GM19035 (cell line): Measurements from ENCODE around the gene SLC6A19.

ENCODE experiments used
- ATAC-seq: cut with Tn5 transposase; IDR thresholded peaks from one replicate; pipeline ENCODE4 v1.9.1; 2021; ENCODE audit not compliant: unreplicated experiment

Gene SLC6A19

DNA sequence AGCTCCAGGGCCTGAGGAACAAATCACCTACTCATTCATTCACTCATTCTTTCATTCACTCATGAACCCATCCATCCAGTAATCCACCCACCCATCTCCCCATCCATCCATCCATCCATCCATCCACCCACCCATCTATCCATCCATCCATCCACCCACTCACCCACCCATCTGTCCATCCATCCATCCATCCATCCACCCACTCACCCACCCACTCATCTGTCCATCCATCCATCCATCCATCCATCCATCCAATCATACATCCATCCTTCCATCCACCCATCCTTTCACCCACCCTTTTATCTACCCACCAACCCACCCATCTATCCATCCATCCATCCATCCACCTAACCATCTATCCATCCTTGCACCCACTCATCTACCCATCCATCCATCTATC, 35.5 kb upstream of the SLC6A19 start:
- no peak for ATAC-seq

DNA sequence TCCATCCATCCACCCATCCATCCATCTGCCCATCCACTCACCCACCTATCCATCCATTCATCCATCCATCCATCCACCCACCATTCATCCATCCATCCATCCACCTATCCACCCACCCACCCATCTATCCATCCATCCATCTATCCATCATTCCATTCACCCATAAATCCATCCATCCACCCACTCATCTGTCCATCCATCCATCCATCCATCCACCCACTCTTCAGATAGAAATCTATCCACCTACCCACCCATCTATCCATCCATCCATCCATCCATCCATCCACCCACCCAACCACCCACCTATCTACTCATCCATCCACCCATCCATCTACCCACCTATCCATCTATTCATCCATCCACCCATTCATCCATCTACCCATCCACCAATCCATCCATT, 35.0 kb upstream of the SLC6A19 start:
- no peak for ATAC-seq

DNA sequence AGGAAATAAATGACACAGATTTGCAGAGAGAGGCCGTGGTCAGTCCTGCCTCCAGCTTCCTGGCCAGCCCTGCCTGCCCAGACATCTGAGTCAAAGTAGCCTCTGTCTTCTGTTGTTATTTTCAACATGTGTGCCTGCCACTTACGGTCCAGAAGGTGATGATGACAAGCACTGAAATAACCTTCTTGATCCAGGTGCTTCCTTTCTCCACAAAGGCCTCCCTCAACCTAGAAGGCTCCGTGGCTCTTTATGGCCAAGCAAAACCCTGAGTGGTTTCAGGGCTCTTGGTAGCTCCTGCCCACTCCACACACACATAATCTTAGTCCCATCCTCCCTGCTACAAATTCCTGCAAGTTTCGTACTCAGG, 34.1 kb upstream of the SLC6A19 start:
- no peak for ATAC-seq

DNA sequence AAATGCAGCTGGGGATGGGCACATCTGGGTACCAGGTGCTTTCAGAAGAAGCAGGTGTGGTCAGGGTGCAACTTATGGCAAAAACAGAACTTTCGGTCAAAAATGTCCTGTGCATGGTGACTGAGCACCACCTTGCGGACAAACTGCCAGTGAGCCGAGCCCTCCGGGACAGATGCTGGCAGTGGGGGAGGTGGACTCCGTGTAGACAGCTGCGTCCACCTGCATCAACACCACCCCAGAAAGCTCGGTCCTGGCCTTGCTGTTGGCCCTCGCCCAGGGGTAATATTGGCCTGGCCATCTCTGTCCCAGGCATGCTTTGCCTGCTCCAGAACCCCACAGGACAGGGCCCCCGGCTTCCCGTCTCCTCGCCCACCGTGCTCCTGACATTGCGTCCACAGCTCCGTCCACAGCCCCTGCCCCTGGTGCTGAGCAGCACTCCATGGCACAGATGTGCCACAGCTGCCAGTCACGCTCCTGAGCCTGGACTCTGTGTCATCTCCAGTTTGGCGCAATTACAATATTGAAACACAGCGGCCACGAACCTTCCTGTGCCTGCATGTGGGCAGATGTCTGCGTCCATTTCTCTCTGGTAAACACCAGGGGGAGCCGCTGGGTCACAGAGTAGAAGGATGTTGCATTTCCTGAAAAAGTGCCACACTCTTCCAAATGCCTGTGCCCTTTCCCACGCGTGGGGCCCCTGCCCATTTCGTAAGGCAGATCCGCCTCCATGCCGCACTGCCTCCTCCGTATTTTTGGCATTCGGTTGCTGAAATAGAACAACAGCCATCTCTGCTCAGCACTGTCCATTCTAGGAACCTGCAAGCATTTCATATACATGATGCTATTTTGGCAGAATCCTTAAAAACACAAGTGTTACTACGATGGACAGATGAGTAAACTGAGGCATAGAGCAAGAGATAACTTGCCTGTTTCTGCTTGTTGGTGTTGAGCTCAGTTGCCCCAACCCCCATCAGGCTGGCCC, 33.4 kb upstream of the SLC6A19 start:
- peak; percentile 68 for ATAC-seq

DNA sequence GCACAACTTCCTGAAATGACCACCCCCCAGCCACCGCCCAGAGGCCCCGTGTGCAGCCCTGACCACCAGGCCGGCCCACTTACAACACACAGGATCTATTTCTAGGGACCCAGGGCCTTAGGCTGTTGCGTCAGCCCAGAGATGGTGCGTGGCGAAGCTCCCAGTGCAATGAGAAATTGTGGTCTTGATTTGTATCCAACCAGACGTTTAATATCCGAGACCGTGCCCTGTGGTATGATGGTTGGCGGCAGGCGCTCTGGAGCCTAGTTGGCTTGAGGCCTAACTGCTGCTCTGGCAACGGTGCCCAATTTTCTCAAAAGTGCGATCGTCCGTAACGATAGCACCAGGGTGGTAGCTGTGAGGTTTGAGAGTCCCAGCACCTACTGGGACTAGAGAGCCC, 32.6 kb upstream of the SLC6A19 start:
- ATAC-seq = no peak

DNA sequence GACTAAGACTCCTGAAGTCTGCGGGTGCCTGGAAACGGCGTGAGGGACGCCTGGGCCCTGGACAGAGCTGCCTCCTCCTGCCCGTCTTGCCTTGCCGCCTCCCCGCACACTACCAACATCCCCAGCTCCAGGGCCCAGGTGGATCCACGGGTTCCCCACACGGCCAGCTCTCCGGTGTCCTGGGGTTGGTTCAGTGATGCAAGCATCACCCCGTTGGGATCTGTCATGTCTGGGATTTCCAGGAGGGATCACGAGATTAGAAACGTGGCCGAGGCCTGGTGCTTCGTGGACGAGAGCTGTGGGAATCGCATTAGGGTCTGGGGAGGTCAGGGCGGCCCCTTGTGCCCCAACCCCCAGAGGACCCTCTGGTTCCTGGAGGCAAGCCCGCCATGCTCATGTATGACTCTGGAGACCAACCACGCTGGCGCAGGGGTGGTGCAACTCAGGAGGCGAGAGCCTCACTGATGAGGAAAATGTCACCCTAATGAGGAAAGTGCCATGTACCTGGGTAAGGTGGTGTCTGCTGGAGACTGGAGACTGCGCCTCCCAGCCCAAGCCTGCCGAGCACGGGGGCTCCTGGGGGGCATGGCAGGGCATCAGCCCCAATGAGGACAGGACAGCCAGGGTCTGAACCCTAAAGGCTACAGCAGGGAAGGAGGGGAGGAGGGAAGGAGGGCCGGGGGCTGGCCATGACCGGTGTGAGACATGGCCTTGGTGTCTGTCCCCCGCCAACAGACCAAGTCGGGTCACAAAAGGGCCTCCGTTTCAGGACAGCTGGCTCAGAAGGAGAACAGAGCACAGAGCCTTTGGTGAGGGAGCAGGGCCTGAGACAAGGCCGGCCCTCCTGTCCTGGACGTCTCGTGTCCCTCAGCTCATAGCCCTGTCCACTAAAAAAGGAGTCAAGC, 31.9 kb upstream of the SLC6A19 start:
- ATAC-seq = no peak

DNA sequence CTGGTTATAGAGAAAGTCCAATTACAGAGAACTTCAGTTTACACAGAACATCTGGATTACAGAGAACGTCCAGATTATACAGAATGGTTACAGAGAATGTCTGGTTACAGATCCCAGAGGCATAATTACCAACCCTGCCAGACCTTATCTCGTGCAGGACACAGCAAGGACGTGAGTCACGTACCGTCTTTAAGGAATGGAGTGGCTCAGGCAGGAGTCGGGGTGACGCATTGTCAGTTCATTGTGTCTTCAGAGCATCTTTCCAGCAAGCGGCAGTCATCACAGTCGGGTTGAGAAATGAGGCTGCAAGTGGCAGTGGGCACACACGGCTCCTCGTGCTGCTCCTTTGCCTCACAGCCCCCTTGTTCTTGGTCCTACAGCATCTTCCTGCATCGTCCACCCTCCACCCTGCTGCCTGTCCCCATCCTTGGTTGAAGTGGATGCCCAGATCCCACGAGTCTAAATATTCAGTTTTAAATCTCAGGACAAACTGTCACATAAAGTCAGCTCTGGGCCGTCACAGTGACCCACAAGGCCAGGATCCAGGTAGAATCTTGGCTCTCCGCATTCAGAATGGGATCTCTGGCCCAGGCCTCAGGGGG, 30.0 kb upstream of the SLC6A19 start:
- ATAC-seq = no peak

DNA sequence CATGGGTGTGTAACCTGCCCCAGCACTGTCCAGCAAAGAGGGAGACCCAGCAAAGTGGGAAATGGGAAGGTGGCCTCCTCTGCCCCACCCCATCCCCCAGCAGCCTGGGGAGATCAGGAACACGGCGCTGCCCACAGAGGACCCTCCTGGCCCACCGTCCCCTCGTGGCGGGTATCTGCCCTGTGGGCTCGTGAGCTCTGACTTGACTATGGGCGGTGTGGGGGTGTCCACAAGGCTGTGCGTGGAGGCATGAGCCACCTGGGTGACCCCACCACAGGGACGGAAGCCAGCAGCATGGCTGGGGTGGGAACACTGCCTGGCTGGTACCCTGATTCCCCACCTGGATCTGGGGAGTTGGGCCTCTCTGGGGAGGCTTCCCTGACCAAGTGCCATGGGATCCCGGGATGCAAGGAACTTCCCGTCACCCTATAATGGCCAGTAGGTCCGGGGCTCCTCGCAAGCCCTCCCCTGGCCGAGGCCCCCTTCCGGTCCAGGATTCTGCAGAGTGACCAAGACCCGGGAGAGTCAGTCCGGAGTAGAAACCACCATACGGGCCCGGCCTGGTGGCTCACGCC, 29.3 kb upstream of the SLC6A19 start:
- ATAC-seq = no peak

DNA sequence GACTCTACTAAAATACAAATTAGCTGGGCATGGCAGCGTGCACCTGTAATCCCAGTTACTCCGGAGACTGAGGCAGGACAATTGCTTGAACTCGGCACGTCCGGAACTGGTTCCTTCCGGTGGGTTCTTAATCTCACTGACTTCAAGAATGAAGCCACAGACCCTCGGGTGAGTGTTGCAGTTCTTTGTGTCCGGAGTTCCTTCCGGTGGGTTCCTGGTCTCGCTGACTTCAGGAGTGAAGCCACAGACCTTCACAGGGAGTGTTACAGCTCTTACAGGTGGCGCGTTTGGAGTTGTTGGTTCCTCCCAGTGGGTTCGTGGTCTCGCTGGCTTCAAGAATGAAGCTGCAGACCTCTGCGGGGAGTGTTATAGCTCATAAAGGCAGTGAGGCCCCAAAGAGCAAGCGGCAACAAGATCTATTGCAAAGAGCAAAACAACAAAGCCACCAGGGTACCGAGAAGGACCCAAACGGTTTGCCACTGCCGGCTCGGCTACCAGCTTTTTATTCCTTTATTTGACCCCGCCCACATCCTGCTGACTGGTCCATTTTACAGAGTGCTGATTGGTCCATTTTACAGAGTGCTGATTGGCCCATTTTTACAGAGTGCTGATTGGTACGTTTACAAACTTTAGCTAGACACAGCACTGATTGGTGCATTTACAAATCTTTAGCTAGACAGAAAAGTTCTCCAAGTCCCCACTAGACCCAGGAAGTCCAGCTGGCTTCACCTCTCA, 28.6 kb upstream of the SLC6A19 start:
- ATAC-seq = no peak

DNA sequence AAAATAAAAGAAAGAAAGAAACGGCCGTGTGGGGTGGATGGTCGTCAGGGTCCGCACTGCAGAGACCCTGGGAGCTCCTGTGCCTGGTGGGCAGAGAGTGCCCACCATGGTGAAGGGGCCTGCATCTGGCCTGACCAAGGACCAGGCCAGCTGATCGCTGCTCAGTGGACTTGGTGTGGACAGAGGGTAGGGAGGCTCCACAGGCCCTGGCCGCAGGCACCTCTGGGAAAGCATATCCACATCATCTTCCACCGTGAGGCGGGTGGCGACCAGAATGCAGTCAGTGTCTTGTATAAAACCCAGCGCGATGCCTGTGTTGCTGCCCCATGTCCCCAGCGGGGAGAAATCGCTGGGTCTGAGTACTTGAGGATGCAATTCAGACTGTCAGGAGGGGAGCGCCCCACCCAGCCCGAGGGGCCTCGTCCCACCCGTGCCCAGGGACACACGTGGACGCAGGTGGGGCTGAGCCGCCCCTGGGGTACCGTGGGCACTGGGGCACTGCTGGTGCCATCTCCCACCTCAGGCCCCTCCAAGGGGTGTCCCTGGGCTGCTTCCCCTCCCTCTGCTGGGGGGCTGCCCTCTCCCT, 27.8 kb upstream of the SLC6A19 start:
- no peak for ATAC-seq

DNA sequence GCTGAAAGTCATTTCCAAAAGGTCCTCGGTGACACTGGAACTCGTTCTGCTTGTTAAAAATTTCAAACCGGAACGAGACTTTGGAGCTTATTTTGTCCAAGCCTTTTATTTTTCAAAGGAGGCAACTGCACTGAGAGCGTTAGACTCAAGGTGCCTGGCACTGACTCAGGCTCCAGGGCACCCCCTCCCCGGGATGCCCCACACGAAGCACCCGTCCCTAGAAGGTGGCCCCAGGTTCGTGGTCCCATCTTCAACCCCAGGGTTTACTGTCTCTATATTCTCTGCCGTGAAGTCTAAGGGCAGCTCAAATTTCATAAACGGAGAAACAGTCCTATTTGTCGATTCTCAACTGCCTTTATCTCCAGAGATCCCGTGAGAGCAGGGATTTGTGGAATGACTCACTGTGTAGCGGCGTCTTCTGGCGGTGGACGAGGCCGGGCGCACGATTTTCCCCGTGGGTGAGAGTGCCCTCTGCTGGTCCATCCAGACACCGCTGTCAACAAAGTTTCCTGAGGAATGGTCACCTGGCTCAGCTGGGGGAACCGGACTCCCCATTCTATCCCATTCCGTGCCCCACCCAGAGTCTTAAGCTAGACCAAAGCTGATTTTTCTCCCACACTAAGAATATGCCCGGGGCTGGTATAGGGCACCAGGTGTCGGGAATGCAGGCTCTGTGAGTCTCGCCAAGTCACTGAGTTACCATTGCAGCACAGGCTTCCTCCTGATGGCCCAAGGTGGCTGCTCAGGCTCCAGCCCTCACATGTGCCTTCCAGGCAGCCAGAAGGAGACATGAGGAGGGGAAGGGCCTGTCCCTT, 27.1 kb upstream of the SLC6A19 start:
- no peak for ATAC-seq

DNA sequence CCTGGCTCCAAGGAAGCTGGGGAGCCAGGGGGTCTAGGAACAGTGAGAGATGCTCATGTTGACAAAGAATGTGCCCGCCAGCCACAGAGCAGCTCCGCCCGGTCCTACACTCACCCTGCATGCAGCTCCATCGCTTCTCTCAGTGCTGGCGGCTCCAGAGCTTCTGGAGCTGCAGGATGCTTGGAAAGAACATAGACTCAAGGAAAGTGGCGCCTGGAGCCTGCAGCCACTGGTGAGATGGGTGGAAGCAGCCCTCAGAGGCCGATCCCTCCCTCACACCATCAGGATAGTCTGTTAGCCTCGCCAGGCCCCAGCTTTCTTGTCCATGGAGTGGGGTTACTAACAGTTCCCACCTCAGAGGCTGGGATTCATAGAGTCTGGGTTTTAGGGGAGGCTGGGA, 26.4 kb upstream of the SLC6A19 start:
- no peak for ATAC-seq

DNA sequence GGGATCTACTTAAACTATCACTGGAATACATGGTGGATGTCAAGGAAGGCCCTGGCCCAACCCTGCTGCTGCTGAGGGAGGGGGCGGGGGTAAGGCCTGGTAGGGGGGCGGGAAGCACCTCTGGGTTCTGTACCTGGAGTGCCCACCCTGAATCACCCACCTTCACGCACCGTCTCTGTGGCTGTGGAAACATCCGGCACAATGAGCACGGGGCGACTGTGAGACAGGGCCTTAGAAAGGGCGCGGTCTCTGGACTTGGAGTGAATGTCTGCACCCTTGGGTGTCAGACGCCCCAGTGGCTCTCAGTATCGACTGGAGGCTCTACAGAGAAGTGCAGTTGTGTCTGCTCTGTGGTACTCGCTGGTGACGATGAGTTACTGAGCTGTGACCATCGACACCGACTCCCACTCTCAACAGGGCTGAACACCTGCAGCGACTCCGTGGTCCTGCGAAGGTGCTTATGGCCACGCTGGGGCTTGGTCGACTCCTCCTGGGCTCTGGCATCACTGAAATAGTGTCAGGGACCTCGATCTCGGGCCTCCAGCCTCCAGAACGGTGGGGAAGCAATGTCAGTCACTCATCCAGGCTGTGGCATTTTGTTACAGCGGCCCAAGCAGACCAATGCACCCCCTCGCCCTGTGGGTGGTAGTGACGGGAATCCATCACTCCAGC, 25.5 kb upstream of the SLC6A19 start:
- ATAC-seq = no peak

DNA sequence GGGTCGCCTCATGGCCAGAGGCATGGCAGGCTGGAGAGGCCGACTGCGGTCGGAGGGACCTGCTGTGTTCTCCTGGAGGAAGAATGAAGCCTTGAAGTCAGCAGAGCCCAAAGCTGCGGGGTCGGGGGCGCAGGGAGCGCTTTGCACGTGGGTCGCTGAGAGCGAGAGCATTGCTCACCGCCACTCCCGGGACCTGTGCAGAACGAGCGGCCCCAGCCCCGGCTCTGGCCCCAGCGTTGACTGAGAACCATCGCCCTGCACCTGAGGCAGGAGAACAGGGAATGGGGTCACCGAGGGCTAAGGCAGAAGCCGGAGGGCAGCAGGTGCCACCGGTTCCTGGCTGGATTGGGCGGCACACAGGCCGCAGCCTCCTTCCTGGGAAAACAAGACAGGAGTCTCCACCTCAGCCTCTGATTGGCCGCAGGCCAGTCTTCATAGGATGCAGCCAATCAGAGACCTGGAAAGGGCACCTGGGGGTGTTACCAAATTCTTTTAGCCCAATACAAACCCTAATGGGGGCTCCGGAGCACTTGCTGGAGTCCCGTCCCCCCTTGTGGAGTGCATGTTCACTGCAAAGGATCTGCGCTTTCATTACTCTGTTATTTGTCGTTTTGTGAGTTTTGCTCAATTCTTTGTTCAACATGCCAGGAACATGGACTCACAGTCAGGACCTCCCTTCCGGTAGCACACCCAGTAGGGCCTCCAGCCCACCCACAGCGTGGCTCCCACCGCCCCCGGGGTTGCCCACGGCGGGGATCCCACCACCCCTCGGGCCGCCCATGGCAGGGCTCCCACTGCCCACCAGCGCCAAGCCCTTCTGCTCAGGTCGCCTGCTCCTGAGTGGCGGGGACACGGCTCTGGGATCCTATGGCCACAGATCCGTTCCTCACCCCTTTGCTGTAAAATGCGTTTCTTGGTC, 24.7 kb upstream of the SLC6A19 start:
- ATAC-seq = no peak

DNA sequence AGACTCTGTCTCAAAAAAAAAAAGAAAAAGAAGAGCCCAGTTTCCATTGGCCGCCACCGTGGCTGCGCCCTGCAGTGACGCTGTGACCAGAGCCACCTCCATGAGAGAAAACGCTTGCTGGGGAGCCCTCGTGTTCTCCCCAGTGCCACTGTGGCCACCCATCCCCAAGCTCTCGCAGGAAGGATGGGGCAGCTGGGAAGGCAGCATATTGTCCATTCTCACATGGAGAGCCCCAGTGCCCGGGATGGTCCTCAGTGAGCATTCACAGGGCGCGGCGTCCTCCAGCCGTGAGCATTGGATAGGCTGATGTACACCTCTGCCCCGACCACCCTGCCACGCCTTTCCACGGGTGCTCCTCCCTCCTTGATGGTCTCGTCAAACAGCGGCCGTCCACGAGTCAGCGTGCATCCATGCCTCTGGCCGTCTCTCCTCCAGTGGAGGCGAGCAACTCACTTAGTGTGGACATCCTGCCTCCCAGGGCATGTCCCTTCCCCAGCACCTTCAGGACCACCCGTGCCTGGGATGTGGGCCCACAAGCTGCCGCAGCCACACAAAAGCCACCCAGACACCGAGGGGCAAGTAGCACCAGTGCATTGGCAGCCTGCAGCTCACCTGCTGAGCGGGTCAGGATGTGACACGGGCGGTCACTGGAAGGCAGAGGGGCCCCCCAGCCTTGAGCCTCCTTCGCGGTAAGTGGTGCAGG, 23.4 kb upstream of the SLC6A19 start:
- no peak for ATAC-seq

DNA sequence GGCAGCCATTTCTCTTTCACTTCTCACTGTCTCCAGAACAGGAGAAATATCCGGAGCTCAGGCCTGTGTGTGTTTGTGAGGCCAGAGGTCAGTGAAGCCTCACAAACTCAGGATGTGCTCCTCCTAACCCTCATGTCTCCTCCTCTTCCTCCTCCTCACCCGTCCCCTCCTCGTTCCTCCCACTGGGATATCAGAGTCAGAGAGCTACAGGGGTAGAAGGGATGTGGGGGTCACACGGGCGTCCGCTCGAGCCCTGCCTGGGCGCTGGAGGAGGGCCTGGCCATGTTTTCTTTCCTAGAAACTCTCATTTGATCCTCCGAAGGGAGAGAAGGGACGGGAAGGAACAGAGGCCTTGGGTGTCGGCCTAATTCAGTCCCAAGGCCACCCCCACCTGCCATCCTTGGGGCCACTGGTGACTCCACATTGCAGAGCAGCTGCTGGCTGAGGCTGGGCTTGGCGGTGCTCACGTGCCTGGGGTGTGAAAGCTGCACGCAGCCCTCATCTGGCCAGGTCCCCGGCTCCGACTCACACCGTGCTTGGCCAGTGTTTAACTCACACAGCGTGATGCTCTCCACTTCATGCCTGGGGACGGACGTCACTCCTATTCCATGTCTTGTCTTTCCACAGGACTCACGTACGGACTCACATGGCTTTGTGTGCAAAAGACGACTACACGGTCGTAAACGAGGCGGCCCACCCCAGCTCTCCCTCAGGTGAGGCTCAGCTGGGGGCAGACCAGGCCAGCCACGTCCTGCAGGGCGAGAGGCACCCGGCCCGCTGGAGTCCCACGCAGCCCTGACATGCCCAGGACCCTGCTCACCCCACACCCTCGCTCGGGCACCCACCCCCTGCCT, 22.6 kb upstream of the SLC6A19 start:
- ATAC-seq = no peak
